SK-N-SH treated with all-trans-retinoic acid at 6 μM for 48 hours (cell line): ENCODE data around the gene PIK3R1.
A peak's percentile ranks its signal among the peaks of the same experiment; 100 is the strongest.

Experiments
- ATAC-seq: fragments of 200-7000 bp; cut with Tn5 transposase; 3 replicates; pipeline ENCODE4 v1.9.1; 2020; ENCODE audit warnings: mild to moderate bottlenecking, moderate library complexity
- ARNTL ChIP-seq: fragments of 450-650 bp; formaldehyde crosslinking; IDR thresholded peaks from 2 replicates; pipeline ENCODE4 v1.5.0; 2020; ENCODE audit warnings: low read depth, mild to moderate bottlenecking, moderate library complexity, borderline replicate concordance
- CSDC2 ChIP-seq: fragments of 250-450 bp; sonication (Bioruptor Pico); IDR thresholded peaks from 2 replicates; pipeline ENCODE4 v1.5.0; 2020; ENCODE audit warnings: mild to moderate bottlenecking, moderate library complexity
- CSRNP3 ChIP-seq: fragments of 250-450 bp; sonication (Bioruptor Pico); IDR thresholded peaks from 2 replicates; pipeline ENCODE4 v1.5.1; 2021; ENCODE audit warnings: mild to moderate bottlenecking, moderate library complexity
- ESRRG ChIP-seq: fragments of 250-450 bp; sonication (Bioruptor Pico); IDR thresholded peaks from 2 replicates; pipeline ENCODE4 v1.6.1; 2021; ENCODE audit warnings: mild to moderate bottlenecking
- GLIS3 ChIP-seq: fragments of 250-450 bp; sonication (Bioruptor Pico); IDR thresholded peaks from 2 replicates; pipeline ENCODE4 v1.5.0; 2020; ENCODE audit warnings: mild to moderate bottlenecking, moderate library complexity
- ISL1 ChIP-seq: fragments of 250-450 bp; sonication (Bioruptor Pico); IDR thresholded peaks from 2 replicates; pipeline ENCODE4 v2.1.2; 2022; ENCODE audit warnings: mild to moderate bottlenecking, moderate library complexity
- OSR1 ChIP-seq: fragments of 250-450 bp; sonication (Bioruptor Pico); IDR thresholded peaks from 2 replicates; pipeline ENCODE4 v1.8.0; 2022; ENCODE audit warnings: moderate library complexity, mild to moderate bottlenecking, inconsistent platforms
- PATZ1 ChIP-seq: fragments of 250-450 bp; sonication (Bioruptor Pico); IDR thresholded peaks from 2 replicates; pipeline ENCODE4 v1.8.0; 2020; ENCODE audit warnings: mild to moderate bottlenecking, moderate library complexity, borderline replicate concordance
- POU6F1 ChIP-seq: fragments of 250-450 bp; sonication (Bioruptor Pico); IDR thresholded peaks from 2 replicates; pipeline ENCODE4 v1.8.0; 2021; ENCODE audit warnings: low read depth, mild to moderate bottlenecking, moderate library complexity, borderline replicate concordance
- RARB ChIP-seq: fragments of 250-450 bp; sonication (Bioruptor Pico); IDR thresholded peaks from 2 replicates; pipeline ENCODE4 v1.8.0; 2021; ENCODE audit warnings: mild to moderate bottlenecking, moderate library complexity
- SNAI2 ChIP-seq: fragments of 250-450 bp; sonication (Bioruptor Pico); IDR thresholded peaks from 2 replicates; pipeline ENCODE4 v1.5.0; 2020; ENCODE audit warnings: mild to moderate bottlenecking, moderate library complexity
- ZC3H10 ChIP-seq: fragments of 250-450 bp; sonication (Bioruptor Pico); IDR thresholded peaks from 2 replicates; pipeline ENCODE4 v1.5.1; 2021; ENCODE audit warnings: mild to moderate bottlenecking, moderate library complexity
- ZFP3 ChIP-seq: fragments of 250-450 bp; sonication (Bioruptor Pico); IDR thresholded peaks from 2 replicates; pipeline ENCODE4 v1.5.0; 2020; ENCODE audit warnings: mild to moderate bottlenecking, moderate library complexity
- ZFP30 ChIP-seq: fragments of 450-650 bp; formaldehyde crosslinking; IDR thresholded peaks from 2 replicates; pipeline ENCODE4 v1.5.0; 2022; ENCODE audit warnings: mild to moderate bottlenecking, moderate library complexity
- ZNF565 ChIP-seq: fragments of 450-650 bp; formaldehyde crosslinking; conservative IDR thresholded peaks from 2 replicates; pipeline ENCODE4 v1.5.0; 2020; ENCODE audit warnings: low read depth, mild to moderate bottlenecking, moderate library complexity
- ZNF70 ChIP-seq: fragments of 450-650 bp; formaldehyde crosslinking; IDR thresholded peaks from 2 replicates; pipeline ENCODE4 v1.5.0; 2020; ENCODE audit warnings: mild to moderate bottlenecking, moderate library complexity
- ZNF8 ChIP-seq: fragments of 450-650 bp; formaldehyde crosslinking; IDR thresholded peaks from 2 replicates; pipeline ENCODE4 v1.5.0; 2020; ENCODE audit warnings: mild to moderate bottlenecking, moderate library complexity
- TF ChIP-seq, protein P1 (sequence below): fragments of 250-450 bp; sonication (Bioruptor Pico); IDR thresholded peaks from 2 replicates; pipeline ENCODE4 v1.5.0; 2020; ENCODE audit warnings: mild to moderate bottlenecking, moderate library complexity
- TF ChIP-seq, protein P2 (sequence below): fragments of 250-450 bp; sonication (Bioruptor Pico); IDR thresholded peaks from 2 replicates; pipeline ENCODE4 v1.5.1; 2020; ENCODE audit warnings: low read depth, mild to moderate bottlenecking, moderate library complexity

The PIK3R1 gene

GRCh38 chr5:68289498-68289897 lies 73.9 kb downstream of the PIK3R1 start:
- no peak for ATAC-seq
- TF ChIP-seq PATZ1 = no peak
- TF ChIP-seq, protein P1, sequence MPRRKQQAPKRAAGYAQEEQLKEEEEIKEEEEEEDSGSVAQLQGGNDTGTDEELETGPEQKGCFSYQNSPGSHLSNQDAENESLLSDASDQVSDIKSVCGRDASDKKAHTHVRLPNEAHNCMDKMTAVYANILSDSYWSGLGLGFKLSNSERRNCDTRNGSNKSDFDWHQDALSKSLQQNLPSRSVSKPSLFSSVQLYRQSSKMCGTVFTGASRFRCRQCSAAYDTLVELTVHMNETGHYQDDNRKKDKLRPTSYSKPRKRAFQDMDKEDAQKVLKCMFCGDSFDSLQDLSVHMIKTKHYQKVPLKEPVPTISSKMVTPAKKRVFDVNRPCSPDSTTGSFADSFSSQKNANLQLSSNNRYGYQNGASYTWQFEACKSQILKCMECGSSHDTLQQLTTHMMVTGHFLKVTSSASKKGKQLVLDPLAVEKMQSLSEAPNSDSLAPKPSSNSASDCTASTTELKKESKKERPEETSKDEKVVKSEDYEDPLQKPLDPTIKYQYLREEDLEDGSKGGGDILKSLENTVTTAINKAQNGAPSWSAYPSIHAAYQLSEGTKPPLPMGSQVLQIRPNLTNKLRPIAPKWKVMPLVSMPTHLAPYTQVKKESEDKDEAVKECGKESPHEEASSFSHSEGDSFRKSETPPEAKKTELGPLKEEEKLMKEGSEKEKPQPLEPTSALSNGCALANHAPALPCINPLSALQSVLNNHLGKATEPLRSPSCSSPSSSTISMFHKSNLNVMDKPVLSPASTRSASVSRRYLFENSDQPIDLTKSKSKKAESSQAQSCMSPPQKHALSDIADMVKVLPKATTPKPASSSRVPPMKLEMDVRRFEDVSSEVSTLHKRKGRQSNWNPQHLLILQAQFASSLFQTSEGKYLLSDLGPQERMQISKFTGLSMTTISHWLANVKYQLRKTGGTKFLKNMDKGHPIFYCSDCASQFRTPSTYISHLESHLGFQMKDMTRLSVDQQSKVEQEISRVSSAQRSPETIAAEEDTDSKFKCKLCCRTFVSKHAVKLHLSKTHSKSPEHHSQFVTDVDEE (CRISPR knock-in tag) = no peak
- no peak for TF ChIP-seq ZC3H10 (CRISPR knock-in tag)

DNA sequence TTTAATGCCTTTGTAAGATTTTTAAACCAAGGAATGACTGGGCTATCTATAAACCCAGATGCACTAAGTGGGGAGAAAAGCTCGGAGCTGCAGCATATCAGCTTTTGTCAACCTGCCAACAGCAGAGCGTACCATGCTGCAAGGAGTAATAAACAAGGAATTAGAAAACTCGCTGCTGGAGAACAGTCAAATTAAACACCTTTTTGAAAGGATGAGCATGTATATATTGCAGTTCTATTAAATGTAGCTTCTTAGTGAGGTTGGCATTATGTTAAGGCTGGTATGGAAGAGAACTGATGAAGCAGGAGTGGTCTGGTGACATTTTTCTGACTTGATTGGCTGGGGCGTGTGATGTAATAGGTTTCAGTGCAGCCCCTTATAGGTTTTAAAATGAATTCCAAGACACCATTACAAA lies 74.7 kb downstream of the PIK3R1 start:
- 0 out of 3 replicates have a peak, but pooled peaks have one; percentile 10 for ATAC-seq
- TF ChIP-seq ARNTL (CRISPR knock-in tag) (no peak), ISL1 (no peak), POU6F1 (CRISPR knock-in tag) (no peak), ZC3H10 (CRISPR knock-in tag) (no peak), ZNF8 (peak; percentile 56; the same call in 1 of the 2 replicates)
- TF ChIP-seq, all 23 proteins: peak for 1

GRCh38 chr5:68290847-68291246 lies 75.3 kb downstream of the PIK3R1 start:
- TF ChIP-seq ZNF8 (no peak), ARNTL (CRISPR knock-in tag) (no peak), CSDC2 (no peak), ZFP3 (CRISPR knock-in tag) (no peak), CSRNP3 (no peak), ZNF70 (CRISPR knock-in tag) (no peak), ZNF565 (no peak), ESRRG (CRISPR knock-in tag) (no peak), SNAI2 (CRISPR knock-in tag) (no peak), ZC3H10 (CRISPR knock-in tag) (no peak), OSR1 (CRISPR knock-in tag) (no peak), PATZ1 (no peak), ISL1 (no peak), GLIS3 (CRISPR knock-in tag) (no peak), RARB (no peak), ZFP30 (CRISPR knock-in tag) (no peak)
- TF ChIP-seq, protein P2, sequence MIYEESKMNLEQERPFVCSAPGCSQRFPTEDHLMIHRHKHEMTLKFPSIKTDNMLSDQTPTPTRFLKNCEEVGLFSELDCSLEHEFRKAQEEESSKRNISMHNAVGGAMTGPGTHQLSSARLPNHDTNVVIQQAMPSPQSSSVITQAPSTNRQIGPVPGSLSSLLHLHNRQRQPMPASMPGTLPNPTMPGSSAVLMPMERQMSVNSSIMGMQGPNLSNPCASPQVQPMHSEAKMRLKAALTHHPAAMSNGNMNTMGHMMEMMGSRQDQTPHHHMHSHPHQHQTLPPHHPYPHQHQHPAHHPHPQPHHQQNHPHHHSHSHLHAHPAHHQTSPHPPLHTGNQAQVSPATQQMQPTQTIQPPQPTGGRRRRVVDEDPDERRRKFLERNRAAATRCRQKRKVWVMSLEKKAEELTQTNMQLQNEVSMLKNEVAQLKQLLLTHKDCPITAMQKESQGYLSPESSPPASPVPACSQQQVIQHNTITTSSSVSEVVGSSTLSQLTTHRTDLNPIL (CRISPR knock-in tag) = no peak
- TF ChIP-seq, protein P1 (CRISPR knock-in tag) = no peak

More at GRCh38 chr5:68290847-68291246, 75.3 kb downstream of the PIK3R1 start:
- no peak for ATAC-seq
